SK-N-SH treated with all-trans-retinoic acid at 6 μM for 48 hours (cell line): ENCODE measurements around the gene PEX19.

Source experiments
- ARNTL ChIP-seq: fragments of 450-650 bp; formaldehyde crosslinking; IDR thresholded peaks from 2 replicates; pipeline ENCODE4 v1.5.0; 2020; ENCODE audit warnings: low read depth, mild to moderate bottlenecking, moderate library complexity, borderline replicate concordance
- OSR1 ChIP-seq: fragments of 250-450 bp; sonication (Bioruptor Pico); IDR thresholded peaks from 2 replicates; pipeline ENCODE4 v1.8.0; 2022; ENCODE audit warnings: moderate library complexity, mild to moderate bottlenecking, inconsistent platforms
- PPARA ChIP-seq: fragments of 250-450 bp; sonication (Bioruptor Pico); IDR thresholded peaks from 2 replicates; pipeline ENCODE4 v1.5.0; 2020; ENCODE audit warnings: mild to moderate bottlenecking, borderline replicate concordance
- RARB ChIP-seq: fragments of 250-450 bp; sonication (Bioruptor Pico); IDR thresholded peaks from 2 replicates; pipeline ENCODE4 v1.8.0; 2021; ENCODE audit warnings: mild to moderate bottlenecking, moderate library complexity
- SNAI2 ChIP-seq: fragments of 250-450 bp; sonication (Bioruptor Pico); IDR thresholded peaks from 2 replicates; pipeline ENCODE4 v1.5.0; 2020; ENCODE audit warnings: mild to moderate bottlenecking, moderate library complexity
- TCF4 ChIP-seq: fragments of 250-450 bp; sonication (Bioruptor Pico); IDR thresholded peaks from 2 replicates; pipeline ENCODE4 v1.8.0; 2021; ENCODE audit warnings: mild to moderate bottlenecking, moderate library complexity, borderline replicate concordance
- ZFP3 ChIP-seq: fragments of 250-450 bp; sonication (Bioruptor Pico); IDR thresholded peaks from 2 replicates; pipeline ENCODE4 v1.5.0; 2020; ENCODE audit warnings: mild to moderate bottlenecking, moderate library complexity
- ZNF70 ChIP-seq: fragments of 450-650 bp; formaldehyde crosslinking; IDR thresholded peaks from 2 replicates; pipeline ENCODE4 v1.5.0; 2020; ENCODE audit warnings: mild to moderate bottlenecking, moderate library complexity
- TF ChIP-seq, protein P1 (sequence below): fragments of 250-450 bp; sonication (Bioruptor Pico); IDR thresholded peaks from 2 replicates; pipeline ENCODE4 v1.8.0; 2020; ENCODE audit warnings: mild to moderate bottlenecking, moderate library complexity, borderline replicate concordance
- TF ChIP-seq, protein P2 (sequence below): fragments of 250-450 bp; sonication (Bioruptor Pico); IDR thresholded peaks from 2 replicates; pipeline ENCODE4 v1.5.1; 2020; ENCODE audit warnings: low read depth, mild to moderate bottlenecking, moderate library complexity
- TF ChIP-seq, protein P3 (sequence below): fragments of 250-450 bp; sonication (Bioruptor Pico); IDR thresholded peaks from 2 replicates; pipeline ENCODE4 v1.5.1; 2021; ENCODE audit warnings: mild to moderate bottlenecking, moderate library complexity
- TF ChIP-seq, protein P4 (sequence below): fragments of 250-450 bp; sonication (Bioruptor Pico); IDR thresholded peaks from 2 replicates; pipeline ENCODE4 v1.5.0; 2020; ENCODE audit warnings: mild to moderate bottlenecking, moderate library complexity

DNA sequence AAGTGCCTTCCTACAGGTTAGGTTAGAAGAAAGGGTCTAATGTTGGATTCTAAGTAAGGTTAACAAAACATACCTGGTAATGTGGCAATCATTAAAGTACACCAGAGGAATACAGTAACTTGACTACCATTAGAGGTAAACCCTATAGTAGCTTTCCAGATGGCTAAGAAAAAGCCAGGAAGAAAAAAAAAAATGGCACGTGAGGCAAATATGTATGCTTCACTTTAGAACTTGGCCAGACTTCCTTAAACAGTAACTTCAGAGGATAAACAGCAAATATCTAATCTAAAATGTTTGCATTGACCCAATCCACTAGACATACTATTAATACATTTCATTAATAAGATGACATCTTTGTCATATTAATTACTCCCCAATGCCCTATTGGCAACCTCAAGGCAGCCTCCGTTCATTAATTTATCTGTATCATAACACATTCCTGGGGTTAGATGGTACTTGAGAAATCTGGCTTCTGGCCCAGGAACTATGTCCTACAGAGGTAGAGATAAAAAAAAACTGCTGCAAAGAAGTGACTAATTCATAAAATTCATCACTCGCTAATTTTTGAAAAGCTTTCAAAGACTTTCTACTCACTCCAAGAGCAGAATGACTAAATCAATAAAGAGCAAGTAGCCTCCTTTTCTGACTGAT, 28.4 kb downstream of the PEX19 start:
- TF ChIP-seq, protein P1, sequence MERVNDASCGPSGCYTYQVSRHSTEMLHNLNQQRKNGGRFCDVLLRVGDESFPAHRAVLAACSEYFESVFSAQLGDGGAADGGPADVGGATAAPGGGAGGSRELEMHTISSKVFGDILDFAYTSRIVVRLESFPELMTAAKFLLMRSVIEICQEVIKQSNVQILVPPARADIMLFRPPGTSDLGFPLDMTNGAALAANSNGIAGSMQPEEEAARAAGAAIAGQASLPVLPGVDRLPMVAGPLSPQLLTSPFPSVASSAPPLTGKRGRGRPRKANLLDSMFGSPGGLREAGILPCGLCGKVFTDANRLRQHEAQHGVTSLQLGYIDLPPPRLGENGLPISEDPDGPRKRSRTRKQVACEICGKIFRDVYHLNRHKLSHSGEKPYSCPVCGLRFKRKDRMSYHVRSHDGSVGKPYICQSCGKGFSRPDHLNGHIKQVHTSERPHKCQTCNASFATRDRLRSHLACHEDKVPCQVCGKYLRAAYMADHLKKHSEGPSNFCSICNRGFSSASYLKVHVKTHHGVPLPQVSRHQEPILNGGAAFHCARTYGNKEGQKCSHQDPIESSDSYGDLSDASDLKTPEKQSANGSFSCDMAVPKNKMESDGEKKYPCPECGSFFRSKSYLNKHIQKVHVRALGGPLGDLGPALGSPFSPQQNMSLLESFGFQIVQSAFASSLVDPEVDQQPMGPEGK: no peak
- TF ChIP-seq PPARA (CRISPR knock-in tag) (no peak), OSR1 (CRISPR knock-in tag) (no peak), ARNTL (CRISPR knock-in tag) (no peak), TCF4 (no peak), RARB (no peak), SNAI2 (CRISPR knock-in tag) (no peak), ZFP3 (CRISPR knock-in tag) (no peak), ZNF70 (no peak)
- TF ChIP-seq, protein P2, sequence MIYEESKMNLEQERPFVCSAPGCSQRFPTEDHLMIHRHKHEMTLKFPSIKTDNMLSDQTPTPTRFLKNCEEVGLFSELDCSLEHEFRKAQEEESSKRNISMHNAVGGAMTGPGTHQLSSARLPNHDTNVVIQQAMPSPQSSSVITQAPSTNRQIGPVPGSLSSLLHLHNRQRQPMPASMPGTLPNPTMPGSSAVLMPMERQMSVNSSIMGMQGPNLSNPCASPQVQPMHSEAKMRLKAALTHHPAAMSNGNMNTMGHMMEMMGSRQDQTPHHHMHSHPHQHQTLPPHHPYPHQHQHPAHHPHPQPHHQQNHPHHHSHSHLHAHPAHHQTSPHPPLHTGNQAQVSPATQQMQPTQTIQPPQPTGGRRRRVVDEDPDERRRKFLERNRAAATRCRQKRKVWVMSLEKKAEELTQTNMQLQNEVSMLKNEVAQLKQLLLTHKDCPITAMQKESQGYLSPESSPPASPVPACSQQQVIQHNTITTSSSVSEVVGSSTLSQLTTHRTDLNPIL: no peak
- TF ChIP-seq, protein P3, sequence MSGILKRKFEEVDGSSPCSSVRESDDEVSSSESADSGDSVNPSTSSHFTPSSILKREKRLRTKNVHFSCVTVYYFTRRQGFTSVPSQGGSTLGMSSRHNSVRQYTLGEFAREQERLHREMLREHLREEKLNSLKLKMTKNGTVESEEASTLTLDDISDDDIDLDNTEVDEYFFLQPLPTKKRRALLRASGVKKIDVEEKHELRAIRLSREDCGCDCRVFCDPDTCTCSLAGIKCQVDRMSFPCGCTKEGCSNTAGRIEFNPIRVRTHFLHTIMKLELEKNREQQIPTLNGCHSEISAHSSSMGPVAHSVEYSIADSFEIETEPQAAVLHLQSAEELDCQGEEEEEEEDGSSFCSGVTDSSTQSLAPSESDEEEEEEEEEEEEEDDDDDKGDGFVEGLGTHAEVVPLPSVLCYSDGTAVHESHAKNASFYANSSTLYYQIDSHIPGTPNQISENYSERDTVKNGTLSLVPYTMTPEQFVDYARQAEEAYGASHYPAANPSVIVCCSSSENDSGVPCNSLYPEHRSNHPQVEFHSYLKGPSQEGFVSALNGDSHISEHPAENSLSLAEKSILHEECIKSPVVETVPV (CRISPR knock-in tag): no peak
- TF ChIP-seq, protein P4, sequence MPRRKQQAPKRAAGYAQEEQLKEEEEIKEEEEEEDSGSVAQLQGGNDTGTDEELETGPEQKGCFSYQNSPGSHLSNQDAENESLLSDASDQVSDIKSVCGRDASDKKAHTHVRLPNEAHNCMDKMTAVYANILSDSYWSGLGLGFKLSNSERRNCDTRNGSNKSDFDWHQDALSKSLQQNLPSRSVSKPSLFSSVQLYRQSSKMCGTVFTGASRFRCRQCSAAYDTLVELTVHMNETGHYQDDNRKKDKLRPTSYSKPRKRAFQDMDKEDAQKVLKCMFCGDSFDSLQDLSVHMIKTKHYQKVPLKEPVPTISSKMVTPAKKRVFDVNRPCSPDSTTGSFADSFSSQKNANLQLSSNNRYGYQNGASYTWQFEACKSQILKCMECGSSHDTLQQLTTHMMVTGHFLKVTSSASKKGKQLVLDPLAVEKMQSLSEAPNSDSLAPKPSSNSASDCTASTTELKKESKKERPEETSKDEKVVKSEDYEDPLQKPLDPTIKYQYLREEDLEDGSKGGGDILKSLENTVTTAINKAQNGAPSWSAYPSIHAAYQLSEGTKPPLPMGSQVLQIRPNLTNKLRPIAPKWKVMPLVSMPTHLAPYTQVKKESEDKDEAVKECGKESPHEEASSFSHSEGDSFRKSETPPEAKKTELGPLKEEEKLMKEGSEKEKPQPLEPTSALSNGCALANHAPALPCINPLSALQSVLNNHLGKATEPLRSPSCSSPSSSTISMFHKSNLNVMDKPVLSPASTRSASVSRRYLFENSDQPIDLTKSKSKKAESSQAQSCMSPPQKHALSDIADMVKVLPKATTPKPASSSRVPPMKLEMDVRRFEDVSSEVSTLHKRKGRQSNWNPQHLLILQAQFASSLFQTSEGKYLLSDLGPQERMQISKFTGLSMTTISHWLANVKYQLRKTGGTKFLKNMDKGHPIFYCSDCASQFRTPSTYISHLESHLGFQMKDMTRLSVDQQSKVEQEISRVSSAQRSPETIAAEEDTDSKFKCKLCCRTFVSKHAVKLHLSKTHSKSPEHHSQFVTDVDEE: no peak
